GM23338 (cell line): ENCODE data around the gene INPPL1.

Experiments
- CREB1 ChIP-seq: fragments of 250-450 bp; sonication (Bioruptor Pico); IDR thresholded peaks from 2 replicates; pipeline ENCODE4 v1.5.0; 2020; ENCODE audit warnings: low read depth, mild to moderate bottlenecking, moderate library complexity
- CTCF ChIP-seq, 2 experiments: fragments of 200-600 bp in 1 of 2; sonication (generic) in 1 of 2; conservative IDR thresholded peaks; 2 replicates each; pipeline versions ENCODE4 v1.5.1 to v1.6.1; 2016 to 2017; ENCODE audit warnings: antibody characterized with exemption in 2 of 2, low read depth in 2 of 2, mild to moderate bottlenecking in 2 of 2, moderate library complexity in 1 of 2
- ETS1 ChIP-seq: IDR thresholded peaks from 2 replicates; pipeline ENCODE4 v1.6.1; 2016; ENCODE audit warnings: antibody characterized with exemption
- EZH2 ChIP-seq: fragments of 200-600 bp; sonication (generic); IDR thresholded peaks from one replicate; pipeline ENCODE4 v1.8.0; 2017; ENCODE audit warnings: antibody characterized with exemption, mild to moderate bottlenecking, low read depth; ENCODE audit not compliant: unreplicated experiment
- EZH2phosphoT487 ChIP-seq: fragments of 200-600 bp; sonication (generic); IDR thresholded peaks from one replicate; pipeline ENCODE4 v1.8.1; 2018; ENCODE audit warnings: antibody characterized with exemption; ENCODE audit not compliant: unreplicated experiment
- JUNB ChIP-seq: IDR thresholded peaks from one replicate; pipeline ENCODE4 v1.6.1; 2016; ENCODE audit warnings: antibody characterized with exemption; ENCODE audit not compliant: unreplicated experiment
- POLR2AphosphoS5 ChIP-seq: IDR thresholded peaks from 2 replicates; pipeline ENCODE4 v1.6.1; 2016; ENCODE audit warnings: antibody characterized with exemption, low read depth
- REST ChIP-seq: IDR thresholded peaks from one replicate; pipeline ENCODE4 v1.6.1; 2018; ENCODE audit warnings: antibody characterized with exemption; ENCODE audit not compliant: unreplicated experiment
- ZNF114 ChIP-seq: fragments of 250-450 bp; sonication (Bioruptor Pico); IDR thresholded peaks from 2 replicates; pipeline ENCODE4 v1.5.0; 2020; ENCODE audit warnings: mild to moderate bottlenecking, moderate library complexity
- ZNF331 ChIP-seq: fragments of 250-450 bp; sonication (Bioruptor Pico); IDR thresholded peaks from 2 replicates; pipeline ENCODE4 v1.5.0; 2020; ENCODE audit warnings: low read depth, mild to moderate bottlenecking, moderate library complexity

- no peak for TF ChIP-seq CTCF (conservative IDR thresholded peaks at IDR 0.05; ENCODE audit: low read depth in 2 of 2)
- no peak for TF ChIP-seq EZH2
- TF ChIP-seq POLR2AphosphoS5: no peak
- no peak for TF ChIP-seq EZH2phosphoT487
- no peak for TF ChIP-seq ZNF114 (CRISPR knock-in tag)
- TF ChIP-seq CREB1 (CRISPR knock-in tag): no peak
- TF ChIP-seq ETS1: no peak
- TF ChIP-seq REST: no peak
- TF ChIP-seq ZNF331: no peak
- TF ChIP-seq JUNB: no peak
Measured at GRCh38 chr11:72220696-72221363, 3.7 kb upstream of the INPPL1 start.
